A549 treated with Mapracorat at 1 μM for 4 hours (cell line): ENCODE measurements around the gene SLCO6A1. TPM values are rescaled to one million over a fixed set of nuclear protein-coding genes. Genes with fewer than 3 reads are reported as not detected.

ENCODE experiments used
- total RNA-seq: library from RNA; stranded (reverse); fragments of 200-300 nt; extraction: Qiagen RNA extraction; gene quantifications from 5 replicates; pipeline ENCODE4 v1.2.3, GENCODE V29; 2022

The SLCO6A1 gene
- not detected in 5 replicates for total RNA-seq

GRCh38 chr5:102498271-102499034, at the start of gene SLCO6A1:
Gene SLCO6A1, minus strand, starts transcription at chr5:102499001. Its CDS starts 157 bp downstream, at chr5:102498844.

Other genes starting within 250 kb of the SLCO6A1 start
- 0.03 TPM in 1 of 5 replicates, not detected in the others for gene SLCO4C1, start 202.7 kb downstream of the SLCO6A1 start, total RNA-seq